ENCODE data around the gene MBD5.

GRCh38 chr2:147998203-147998602 is 22.7 kb upstream of the MBD5 start:
- no peak for TF ChIP-seq CTBP1 (IDR thresholded peaks at IDR 0.05; ENCODE audit: borderline replicate concordance)
- TF ChIP-seq ARNT (IDR thresholded peaks at IDR 0.05), result no peak
- no peak for TF ChIP-seq LEF1 (IDR thresholded peaks at IDR 0.05; ENCODE audit: borderline replicate concordance)
- no peak for TF ChIP-seq BHLHE40 (IDR thresholded peaks at IDR 0.05; ENCODE audit: borderline replicate concordance)
- no peak for TF ChIP-seq FOXA1 (IDR thresholded peaks at IDR 0.05)
- TF ChIP-seq PKNOX1 (IDR thresholded peaks at IDR 0.05), result no peak
- no peak for TF ChIP-seq ELF4 (IDR thresholded peaks at IDR 0.05)
